ENCODE data around the gene SMIM12.

DNA sequence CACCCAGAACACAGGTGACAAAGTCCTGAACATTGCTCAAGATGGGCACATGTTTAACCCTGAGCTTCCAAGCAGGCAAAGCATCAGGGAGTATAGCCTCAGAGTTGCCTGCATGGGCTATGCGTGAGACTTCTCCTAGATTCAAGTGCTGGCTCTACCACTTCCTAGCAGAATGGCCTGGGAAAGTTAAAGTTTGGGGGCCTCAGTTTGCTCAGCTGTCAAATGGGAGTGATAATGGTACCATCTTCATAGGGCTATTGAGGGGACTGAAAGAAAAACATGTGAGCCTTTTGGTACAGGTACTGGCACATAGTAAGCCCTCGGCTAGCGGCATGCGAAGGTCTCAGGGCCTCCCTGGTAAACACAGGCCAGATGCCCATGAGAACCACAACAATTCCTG, 28.0 kb upstream of the SMIM12 start:
- TF ChIP-seq SIN3A (IDR thresholded peaks at IDR 0.05; ENCODE audit: borderline replicate concordance, insufficient read depth, low read length): no peak
- TF ChIP-seq TAF1 (IDR thresholded peaks at IDR 0.05; ENCODE audit: borderline replicate concordance, insufficient read depth, low read length): no peak

All from PFSK-1 (cell line).